ENCODE measurements around the gene NTPCR.

- no peak for TF ChIP-seq SCRT2 (tag by site-specific recombination; IDR thresholded peaks at IDR 0.05)
- no peak for TF ChIP-seq CTCF (tag by site-specific recombination; IDR thresholded peaks at IDR 0.05)
- no peak for TF ChIP-seq ZNF211 (tag by site-specific recombination; IDR thresholded peaks at IDR 0.05; ENCODE audit: low read depth)
- TF ChIP-seq ZNF830 (tag by site-specific recombination; IDR thresholded peaks at IDR 0.05; ENCODE audit: low read depth): no peak
- no peak for TF ChIP-seq REST (tag by site-specific recombination; IDR thresholded peaks at IDR 0.05)
- TF ChIP-seq SALL2 (tag by site-specific recombination; IDR thresholded peaks at IDR 0.05; ENCODE audit: borderline replicate concordance): no peak
- TF ChIP-seq PBX3 (CRISPR knock-in tag; IDR thresholded peaks at IDR 0.05): no peak
Observed at GRCh38 chr1:232980986-232981560, 30.7 kb downstream of the NTPCR start.

Data from HEK293 (cell line).